IMR-90 (cell line): ENCODE results near the gene HES4. TPM values are rescaled to one million over a fixed set of nuclear protein-coding genes. Genes with fewer than 3 reads are reported as not detected.

ENCODE experiments used
- microRNA-seq, 2 experiments: library from miRNA; stranded (forward) in 1 of 2; unstranded in 1 of 2; fragments of 10-50 nt in 1 of 2; fragments of <30 nt in 1 of 2; gene quantifications in 1 of 2; microRNA quantifications in 1 of 2; one replicate each; pipeline versions ENCODE3 to v1.1.0; 2013 to 2020; ENCODE audit not compliant: insufficient read depth in 1 of 2, insufficient read length in 1 of 2, unreplicated experiment in 1 of 2
- polyA plus RNA-seq, 3 experiments: library from polyadenylated mRNA; depleted of rRNA; stranded (reverse); fragments of >200 nt; gene quantifications; 2 replicates each; pipeline ENCODE4 v1.2.3, GENCODE V29; 2012; ENCODE audit warnings: low replicate concordance in 1 of 3
- small RNA-seq, 5 experiments: library from RNA; depleted of rRNA; stranded (forward); fragments of <200 nt; gene quantifications; one replicate each; pipeline ENCODE3, GENCODE V24; 2012
- total RNA-seq: library from RNA; depleted of rRNA; stranded (reverse); fragments of >200 nt; gene quantifications from 2 replicates; pipeline ENCODE4 v1.2.3, GENCODE V29; 2012; rRNA removed

The HES4 gene
- total and polyA plus RNA-seq, 2 of the 4 experiments (the other 2 are of a cell fraction) = 1.4 to 11.7 TPM

Small RNA genes lying within 50 kb of the gene (microRNA-seq; reads per million reads assigned to microRNA genes)
- not detected for gene AL645608.3 (ENCODE audit: insufficient read depth, insufficient read length)

Small RNA genes lying within 50 kb of the gene (small RNA-seq; reads per million reads assigned to genes)
- 0 reads per million in 5 experiments for gene AL645608.3

Other genes with a start within 250 kb of the HES4 start
- 5.9 and 6.9 TPM in 2 replicates for gene SAMD11, start 76.2 kb downstream of the HES4 start, total RNA-seq
- 22.9 and 31.9 TPM in 2 replicates for gene SAMD11, start 76.2 kb downstream of the HES4 start, polyA plus RNA-seq (2012; rRNA removed)
- gene NOC2L, start 40.8 kb downstream of the HES4 start, total RNA-seq = 105 and 106 TPM in 2 replicates
- gene NOC2L, start 40.8 kb downstream of the HES4 start, polyA plus RNA-seq (2012; rRNA removed) = 74.2 and 75.7 TPM in 2 replicates
- 3.4 and 3.6 TPM in 2 replicates for gene KLHL17, start 39.5 kb downstream of the HES4 start, total RNA-seq
- 41.0 and 50.7 TPM in 2 replicates for gene KLHL17, start 39.5 kb downstream of the HES4 start, polyA plus RNA-seq (2012; rRNA removed)
- gene PLEKHN1, start 33.6 kb downstream of the HES4 start, total RNA-seq = 0.28 and 0.54 TPM in 2 replicates
- gene PLEKHN1, start 33.6 kb downstream of the HES4 start, polyA plus RNA-seq (2012; rRNA removed) = 2.1 and 2.3 TPM in 2 replicates
- gene PERM1, start 18.0 kb downstream of the HES4 start, total RNA-seq = not detected in 2 replicates
- not detected in 2 replicates for gene PERM1, start 18.0 kb downstream of the HES4 start, polyA plus RNA-seq (2012; rRNA removed)
- gene ISG15, start 13.4 kb upstream of the HES4 start, total RNA-seq = 92.2 and 105 TPM in 2 replicates
- 99.1 and 138 TPM in 2 replicates for gene ISG15, start 13.4 kb upstream of the HES4 start, polyA plus RNA-seq (2012; rRNA removed)
- 8.1 and 11.4 TPM in 2 replicates for gene AGRN, start 20.0 kb upstream of the HES4 start, total RNA-seq
- gene AGRN, start 20.0 kb upstream of the HES4 start, polyA plus RNA-seq (2012; rRNA removed) = 115 and 124 TPM in 2 replicates
- not detected in 2 replicates for gene RNF223, start 74.2 kb upstream of the HES4 start, total RNA-seq
- gene RNF223, start 74.2 kb upstream of the HES4 start, polyA plus RNA-seq (2012; rRNA removed) = not detected in 2 replicates
- 2.5 and 2.9 TPM in 2 replicates for gene C1orf159, start 116.0 kb upstream of the HES4 start, total RNA-seq
- gene C1orf159, start 116.0 kb upstream of the HES4 start, polyA plus RNA-seq (2012; rRNA removed) = 12.6 and 15.5 TPM in 2 replicates
- gene TTLL10, start 173.8 kb upstream of the HES4 start, total RNA-seq = not detected in 2 replicates
- gene TTLL10, start 173.8 kb upstream of the HES4 start, polyA plus RNA-seq (2012; rRNA removed) = not detected in 2 replicates
- gene TNFRSF18, start 206.5 kb upstream of the HES4 start, total RNA-seq = 0.18 TPM in 1 of 2 replicates, not detected in the other
- gene TNFRSF18, start 206.5 kb upstream of the HES4 start, polyA plus RNA-seq (2012; rRNA removed) = 1.0 and 1.2 TPM in 2 replicates
- gene TNFRSF4, start 214.1 kb upstream of the HES4 start, total RNA-seq = not detected in 2 replicates
- gene TNFRSF4, start 214.1 kb upstream of the HES4 start, polyA plus RNA-seq (2012; rRNA removed) = 0.15 and 0.44 TPM in 2 replicates
- 57.0 and 69.4 TPM in 2 replicates for gene SDF4, start 231.9 kb upstream of the HES4 start, total RNA-seq
- 250 and 252 TPM in 2 replicates for gene SDF4, start 231.9 kb upstream of the HES4 start, polyA plus RNA-seq (2012; rRNA removed)
- gene B3GALT6, start 232.1 kb upstream of the HES4 start, total RNA-seq = 12.2 and 18.3 TPM in 2 replicates
- gene B3GALT6, start 232.1 kb upstream of the HES4 start, polyA plus RNA-seq (2012; rRNA removed) = 23.0 and 29.2 TPM in 2 replicates
- gene C1QTNF12, start 246.6 kb upstream of the HES4 start, total RNA-seq = 0.36 TPM in 1 of 2 replicates, not detected in the other
- gene C1QTNF12, start 246.6 kb upstream of the HES4 start, polyA plus RNA-seq (2012; rRNA removed) = 1.1 and 2.6 TPM in 2 replicates